PC-3 (cell line): ENCODE data around the gene ADSS1. TPM values are rescaled to one million over a fixed set of nuclear protein-coding genes. Genes with fewer than 3 reads are reported as not detected.

Experiments used
- ATAC-seq: fragments of 200-7000 bp; cut with Tn5 transposase; 2 replicates; pipeline ENCODE4 v1.9.1; 2020; ENCODE audit warnings: mild to moderate bottlenecking, moderate library complexity
- BruUV-seq: library from RNA; stranded (reverse); fragments of 400-500 nt; replicated peaks from 2 replicates; lab custom pipeline; 2021; lab: Mats Ljungman, UMichigan
- CTCF ChIA-PET: fragments of 300-600 bp; sonication (Branson Sonifier 250); formaldehyde crosslinking; loops from one replicate; lab custom pipeline; 2022; ENCODE audit warnings: antibody characterized with exemption; lab: Charles Lee
- POLR2A ChIA-PET: fragments of 300-600 bp; sonication (Branson Sonifier 250); formaldehyde crosslinking; loops from one replicate; lab custom pipeline; 2022; ENCODE audit warnings: antibody characterized with exemption; ENCODE audit not compliant: unreplicated experiment; lab: Charles Lee
- DNase-seq: peaks from one replicate; pipeline ENCODE4 v3.0.0-alpha.2; 2015
- H2AFZ ChIP-seq: fragments of 300-600 bp; sonication (generic); 2 replicates; pipeline ENCODE4 v1.6.0; 2016; ENCODE audit warnings: antibody characterized with exemption, low read length
- H3F3A ChIP-seq: fragments of 300-600 bp; sonication (generic); one replicate; pipeline ENCODE4 v1.6.0; 2017; ENCODE audit warnings: antibody characterized with exemption, low read length, control low read depth, mild to moderate bottlenecking; ENCODE audit not compliant: unreplicated experiment
- H3K27ac ChIP-seq: fragments of 300-600 bp; sonication (generic); 2 replicates; pipeline ENCODE4 v1.5.1; 2016; ENCODE audit warnings: mild to moderate bottlenecking, low read length
- H3K27me3 ChIP-seq: fragments of 300-600 bp; sonication (generic); 2 replicates; pipeline ENCODE4 v1.6.1; 2016; ENCODE audit warnings: low read length, mixed read lengths
- H3K36me3 ChIP-seq: fragments of 300-600 bp; sonication (generic); 2 replicates; pipeline ENCODE4 v1.6.1; 2016; ENCODE audit warnings: low read depth, mixed run types, low read length, mixed read lengths
- H3K4me1 ChIP-seq: fragments of 300-600 bp; sonication (generic); 2 replicates; pipeline ENCODE4 v1.5.1; 2016; ENCODE audit warnings: low read length; ENCODE audit not compliant: insufficient read depth
- H3K4me2 ChIP-seq: fragments of 300-600 bp; sonication (generic); 2 replicates; pipeline ENCODE4 v1.6.0; 2016; ENCODE audit warnings: low read length
- H3K4me3 ChIP-seq: fragments of 300-600 bp; sonication (generic); 2 replicates; pipeline ENCODE4 v1.5.1; 2016; ENCODE audit warnings: mild to moderate bottlenecking, low read length, mixed read lengths
- H3K79me2 ChIP-seq: fragments of 300-600 bp; sonication (generic); 2 replicates; pipeline ENCODE4 v1.6.1; 2017; ENCODE audit warnings: low read length, mixed read lengths
- H3K9ac ChIP-seq: fragments of 300-600 bp; sonication (generic); 2 replicates; pipeline ENCODE4 v1.6.0; 2016; ENCODE audit warnings: mild to moderate bottlenecking, low read length
- H3K9me2 ChIP-seq: fragments of 300-600 bp; sonication (generic); replicated peaks from 2 replicates; pipeline ENCODE4 v1.6.1; 2016; ENCODE audit warnings: mixed run types, low read length, mixed read lengths
- H3K9me3 ChIP-seq: fragments of 300-600 bp; sonication (generic); 2 replicates; pipeline ENCODE4 v1.6.1; 2016; ENCODE audit warnings: low read length, mixed read lengths
- H4K20me1 ChIP-seq: fragments of 300-600 bp; sonication (generic); 2 replicates; pipeline ENCODE4 v1.6.1; 2016; ENCODE audit warnings: low read length, mixed read lengths
- EZH2 ChIP-seq: fragments of 300-600 bp; sonication (generic); IDR thresholded peaks from one replicate; pipeline ENCODE4 v1.6.1; 2017; ENCODE audit warnings: antibody characterized with exemption, mild to moderate bottlenecking, low read length; ENCODE audit not compliant: unreplicated experiment
- EZH2phosphoT487 ChIP-seq: fragments of 300-600 bp; sonication (generic); IDR thresholded peaks from 2 replicates; pipeline ENCODE4 v1.6.1; 2018; ENCODE audit warnings: mild to moderate bottlenecking, antibody characterized with exemption, low read length, borderline replicate concordance
- intact Hi-C: fragments of 100-400 bp; cut with micrococcal nuclease; formaldehyde crosslinking; loops from 2 replicates; pipeline ENCODE4 v1.9.0; 2023
- total RNA-seq: library from RNA; depleted of rRNA; stranded (reverse); fragments of >200 nt; gene quantifications from 2 replicates; pipeline ENCODE4 v1.2.3, GENCODE V29; 2014
- TF ChIP-seq, protein P1 (sequence below): fragments of 300-600 bp; sonication (generic); conservative IDR thresholded peaks from 2 replicates; pipeline ENCODE4 v1.5.1; 2017; ENCODE audit warnings: antibody characterized with exemption, low read depth, mild to moderate bottlenecking, low read length

The ADSS1 gene
- total RNA-seq, 1 experiment from 2014 or later = 7.9 TPM

GRCh38 chr14:104685216-104685997 is 38.6 kb upstream of the ADSS1 start:
- Histone ChIP-seq H3K9ac (no peak overlapping the region), H3K4me2 (no peak overlapping the region), H4K20me1 (0 out of 2 replicates have a peak, but pooled peaks cover 3% of the 10 kb centered on the region), H3K9me2 (no peaks in the 10 kb centered on the region), H3K4me1 (peaks cover 56% of the 10 kb centered on the region), H3K9me3 (no peaks in the 10 kb centered on the region), H3F3A (no peaks in the 10 kb centered on the region), H3K27me3 (no peaks in the 10 kb centered on the region), H3K4me3 (no peak overlapping the region), H3K27ac (no peak overlapping the region), H3K36me3 (no peaks in the 10 kb centered on the region), H2AFZ (no peak overlapping the region), H3K79me2 (peaks cover 10% of the 10 kb centered on the region)
- ChIA-PET CTCF (no interaction called here), POLR2A (no interaction called here)
- no TSS peak for BruUV-seq
- TF ChIP-seq, protein P1, sequence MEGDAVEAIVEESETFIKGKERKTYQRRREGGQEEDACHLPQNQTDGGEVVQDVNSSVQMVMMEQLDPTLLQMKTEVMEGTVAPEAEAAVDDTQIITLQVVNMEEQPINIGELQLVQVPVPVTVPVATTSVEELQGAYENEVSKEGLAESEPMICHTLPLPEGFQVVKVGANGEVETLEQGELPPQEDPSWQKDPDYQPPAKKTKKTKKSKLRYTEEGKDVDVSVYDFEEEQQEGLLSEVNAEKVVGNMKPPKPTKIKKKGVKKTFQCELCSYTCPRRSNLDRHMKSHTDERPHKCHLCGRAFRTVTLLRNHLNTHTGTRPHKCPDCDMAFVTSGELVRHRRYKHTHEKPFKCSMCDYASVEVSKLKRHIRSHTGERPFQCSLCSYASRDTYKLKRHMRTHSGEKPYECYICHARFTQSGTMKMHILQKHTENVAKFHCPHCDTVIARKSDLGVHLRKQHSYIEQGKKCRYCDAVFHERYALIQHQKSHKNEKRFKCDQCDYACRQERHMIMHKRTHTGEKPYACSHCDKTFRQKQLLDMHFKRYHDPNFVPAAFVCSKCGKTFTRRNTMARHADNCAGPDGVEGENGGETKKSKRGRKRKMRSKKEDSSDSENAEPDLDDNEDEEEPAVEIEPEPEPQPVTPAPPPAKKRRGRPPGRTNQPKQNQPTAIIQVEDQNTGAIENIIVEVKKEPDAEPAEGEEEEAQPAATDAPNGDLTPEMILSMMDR = no peak
- TF ChIP-seq EZH2phosphoT487 (no peak), EZH2 (no peak)
- no peak for DNase-seq
- intact Hi-C loops = no loop called here
- ATAC-seq = no peak

DNA sequence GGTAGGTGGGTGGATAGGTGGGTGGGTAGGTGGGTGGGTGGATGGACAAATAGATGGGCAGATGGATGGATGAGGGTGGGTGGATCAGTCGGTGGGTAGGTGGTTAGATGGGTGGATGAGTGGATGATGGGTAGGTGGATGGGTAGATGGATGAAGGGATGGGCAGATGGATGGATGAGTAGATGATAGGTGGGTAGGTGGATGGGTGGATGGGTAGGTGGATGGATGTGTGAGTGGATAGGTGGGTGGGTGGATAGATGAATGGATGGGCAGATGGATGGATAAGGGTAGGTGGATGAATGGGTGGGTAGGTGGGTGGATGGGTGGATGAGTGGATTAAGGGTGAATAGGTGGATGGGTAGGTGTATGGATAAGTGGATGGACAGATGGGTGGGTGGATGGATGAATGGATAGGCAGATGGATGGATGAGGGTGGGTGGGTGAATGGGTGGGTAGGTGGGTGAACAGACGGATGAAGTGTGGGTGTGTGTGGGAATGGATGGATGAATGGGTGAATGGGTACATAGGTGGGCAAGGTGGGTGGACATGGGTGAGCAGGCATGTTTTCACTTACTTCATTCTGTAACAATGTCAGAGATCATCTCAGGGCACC is 37.9 kb upstream of the ADSS1 start:
- H3K36me3 ChIP-seq = no peaks in the 10 kb centered on the region
- peaks cover 10% of the 10 kb centered on the region for H4K20me1 ChIP-seq
- DNase-seq (no peak), ATAC-seq (no peak)
- ChIA-PET CTCF (no interaction called here), POLR2A (no interaction called here)
- peaks cover 17% of the 10 kb centered on the region for H3K79me2 ChIP-seq
- no peak overlapping the region for H2AFZ ChIP-seq
- no peaks in the 10 kb centered on the region for H3K9me3 ChIP-seq
- no peaks in the 10 kb centered on the region for H3K9me2 ChIP-seq
- no peak overlapping the region for H3K4me3 ChIP-seq
- TF ChIP-seq EZH2 (no peak), EZH2phosphoT487 (no peak)
- TF ChIP-seq, protein P1 = no peak
- peaks cover 56% of the 10 kb centered on the region for H3K4me1 ChIP-seq
- H3K27me3 ChIP-seq = no peaks in the 10 kb centered on the region
- H3K9ac ChIP-seq = no peak overlapping the region
- no peaks in the 10 kb centered on the region for H3F3A ChIP-seq
- no peak overlapping the region for H3K4me2 ChIP-seq
- BruUV-seq = no TSS peak
- intact Hi-C loops = no loop called here
- H3K27ac ChIP-seq = no peak overlapping the region
